IPS-18c (cell line): Measurements from ENCODE around the gene LRRC17.

Experiments
- H3K4me3 ChIP-seq: 2 replicates; pipeline ENCODE4 v1.7.0; 2013; ENCODE audit warnings: low read depth, mild to moderate bottlenecking, low read length, moderate library complexity; ENCODE audit not compliant: insufficient read depth
- H3K9me3 ChIP-seq: one replicate; pipeline ENCODE4 v1.6.1; 2013; ENCODE audit warnings: mild to moderate bottlenecking, low read length, moderate library complexity; ENCODE audit not compliant: control insufficient read depth, insufficient read depth

LRRC17 gene

DNA sequence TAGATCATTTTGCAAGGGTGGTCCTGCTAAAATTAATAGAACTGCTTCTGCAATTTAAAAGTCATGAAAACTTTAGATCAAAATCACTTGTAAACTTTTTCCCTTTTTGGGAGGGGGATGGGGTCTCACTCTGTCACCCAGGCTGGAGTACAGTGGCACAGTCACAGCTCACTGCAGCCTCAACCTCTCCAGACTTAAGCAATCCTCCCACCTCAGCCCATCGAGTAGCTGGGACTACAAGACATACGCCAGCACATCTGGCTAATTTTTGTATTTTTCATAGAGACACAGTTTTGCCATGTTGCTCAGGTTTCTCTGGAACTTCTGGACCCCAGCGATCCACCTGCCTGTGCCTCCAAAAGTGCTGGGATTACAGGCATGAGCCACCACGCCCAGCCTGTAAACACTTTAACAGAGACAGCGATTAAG is 79.7 kb downstream of the LRRC17 start:
- Histone ChIP-seq H3K9me3 (no peaks in the 10 kb centered on the region), H3K4me3 (no peak overlapping the region)

DNA sequence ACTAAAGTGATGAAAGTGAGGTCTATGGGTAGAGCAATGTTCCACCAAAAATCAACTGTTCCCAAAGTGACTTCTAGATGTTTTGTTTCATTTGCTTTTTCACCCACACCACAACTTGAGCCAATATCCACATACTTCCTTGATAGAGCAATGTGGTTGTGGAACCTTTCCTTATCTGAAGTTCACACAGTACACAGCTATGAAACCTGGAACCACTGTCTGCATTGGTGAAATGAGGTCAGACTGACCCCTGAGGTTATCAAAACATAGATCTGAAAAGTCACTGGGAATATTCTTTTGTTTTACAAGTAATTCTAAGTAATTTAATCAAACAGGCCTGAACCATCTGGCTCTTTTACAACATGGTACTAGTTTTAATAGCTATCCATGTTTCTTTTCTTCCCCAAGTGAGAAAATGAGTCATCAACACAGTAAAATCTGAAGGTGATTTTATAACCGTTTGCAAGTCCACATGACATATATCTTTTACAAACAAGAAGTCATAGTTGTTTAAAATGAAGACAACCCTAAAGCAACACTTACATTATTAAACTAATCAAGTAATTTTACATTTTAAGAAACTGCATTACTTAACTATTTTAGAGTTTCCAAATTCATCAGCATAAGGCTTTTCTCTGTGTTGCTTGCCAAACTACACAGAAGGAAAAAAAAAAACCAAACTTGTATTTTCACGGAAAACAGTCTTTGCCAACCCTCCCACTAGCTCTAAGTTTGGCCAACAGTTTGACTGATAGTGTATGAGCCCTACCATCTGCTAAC is 80.3 kb downstream of the LRRC17 start:
- Histone ChIP-seq H3K9me3 (no peaks in the 10 kb centered on the region), H3K4me3 (no peak overlapping the region)

DNA sequence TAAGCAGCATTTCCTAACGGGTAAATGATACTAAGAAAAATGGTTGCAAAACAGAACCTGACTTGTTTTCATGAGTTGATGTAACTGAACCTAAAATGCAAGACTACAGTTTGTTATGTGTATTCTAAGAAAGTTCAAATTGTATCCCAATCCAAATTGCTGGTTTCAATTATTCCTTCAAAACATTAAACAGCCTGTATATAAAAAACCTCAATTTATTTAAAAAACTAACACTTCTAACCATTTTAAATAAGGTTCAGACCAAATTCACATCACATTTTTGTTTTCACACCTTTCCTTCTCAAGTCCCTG is 80.9 kb downstream of the LRRC17 start:
- H3K4me3 ChIP-seq: no peak overlapping the region
- H3K9me3 ChIP-seq: no peaks in the 10 kb centered on the region

DNA sequence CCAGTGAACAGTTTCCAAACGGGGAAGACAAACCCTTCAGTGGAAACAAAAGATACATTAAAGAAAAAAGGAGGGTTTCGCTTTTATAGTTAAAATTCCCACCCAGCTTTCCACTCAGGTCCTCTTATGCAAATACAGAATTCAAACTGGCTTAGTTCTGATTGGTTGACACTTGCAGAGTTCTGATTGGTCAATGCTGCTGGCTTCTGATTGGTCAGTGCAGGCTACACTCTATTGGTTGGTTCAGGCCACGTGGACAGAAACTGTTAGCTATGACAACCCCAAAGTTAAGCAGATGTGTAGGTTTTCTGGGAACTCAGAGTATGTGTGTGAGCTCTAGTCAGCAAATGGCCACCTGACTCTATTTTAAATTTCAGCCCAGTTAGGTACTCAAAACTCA is 81.8 kb downstream of the LRRC17 start:
- no peak overlapping the region for H3K4me3 ChIP-seq
- H3K9me3 ChIP-seq: no peaks in the 10 kb centered on the region
